H7 (cell line): ENCODE measurements around the gene ADCY6. TPM values are rescaled to one million over a fixed set of nuclear protein-coding genes. Genes with fewer than 3 reads are reported as not detected.

ENCODE experiments used
- DNase-seq: peaks from one replicate; pipeline ENCODE4 v3.0.0; 2012
- H3K27me3 ChIP-seq: 2 replicates; pipeline ENCODE4 v1.6.0; 2011; ENCODE audit warnings: mild to moderate bottlenecking, low read length; ENCODE audit not compliant: control insufficient read depth, insufficient read depth
- H3K36me3 ChIP-seq: replicated peaks from 2 replicates; pipeline ENCODE4 v1.5.1; 2011; ENCODE audit warnings: low read length; ENCODE audit not compliant: control insufficient read depth, insufficient read depth
- H3K4me3 ChIP-seq: 2 replicates; pipeline ENCODE4 v1.5.1; 2011; ENCODE audit warnings: low read depth, mild to moderate bottlenecking, control low read depth, low read length, moderate library complexity; ENCODE audit not compliant: insufficient read depth
- total RNA-seq: library from RNA; depleted of rRNA; stranded (reverse); fragments of >200 nt; shearing (Covaris generic); gene quantifications from 2 replicates; pipeline ENCODE4 v1.2.3, GENCODE V29; 2014; rRNA removed

Gene ADCY6
- total RNA-seq, 1 experiment from 2014 or later, result 7.1 TPM

- no peaks in the 10 kb centered on the region for H3K27me3 ChIP-seq
- H3K4me3 ChIP-seq, result peak within 1 kb of the TSS; percentile 98
- H3K36me3 ChIP-seq, result peaks cover 6% of the 10 kb centered on the region
- DNase-seq, result peak; percentile 97
These were observed 72.2 kb downstream of the ADCY6 start, which contains the start of gene CCNT1 for GRCh38 chr12:48716493-48717251. CCNT1 (minus strand) TSS chr12:48716707; CDS start chr12:48716675, 32 bp downstream.

Other genes starting within 250 kb of the ADCY6 start
- gene LALBA, start 219.0 kb downstream of the ADCY6 start, total RNA-seq, result not detected in 2 replicates
- 41.2 and 41.4 TPM in 2 replicates for gene KANSL2, start 106.9 kb downstream of the ADCY6 start, total RNA-seq
- gene CCNT1, start 72.4 kb downstream of the ADCY6 start, total RNA-seq, result 25.6 and 37.4 TPM in 2 replicates
- gene CACNB3, start 29.4 kb upstream of the ADCY6 start, total RNA-seq, result 3.2 and 4.6 TPM in 2 replicates
- gene DDX23, start 63.1 kb upstream of the ADCY6 start, total RNA-seq, result 101 and 106 TPM in 2 replicates
- 0.94 and 3.0 TPM in 2 replicates for gene RND1, start 76.8 kb upstream of the ADCY6 start, total RNA-seq
- gene FKBP11, start 136.4 kb upstream of the ADCY6 start, total RNA-seq, result 10.8 and 16.5 TPM in 2 replicates
- gene ARF3, start 168.4 kb upstream of the ADCY6 start, total RNA-seq, result 68.9 and 95.1 TPM in 2 replicates
- 0.83 and 0.92 TPM in 2 replicates for gene WNT10B, start 182.6 kb upstream of the ADCY6 start, total RNA-seq
- not detected in 2 replicates for gene WNT1, start 189.2 kb upstream of the ADCY6 start, total RNA-seq
- 0.10 and 0.30 TPM in 2 replicates for gene DDN, start 210.3 kb upstream of the ADCY6 start, total RNA-seq
- 44.2 and 51.1 TPM in 2 replicates for gene PRKAG1, start 229.7 kb upstream of the ADCY6 start, total RNA-seq